ENCODE measurements around the gene U2SURP. TPM values are rescaled to one million over a fixed set of nuclear protein-coding genes. Genes with fewer than 3 reads are reported as not detected.
"Not testable (repeated sequence)": the region's sequence is repeated elsewhere in the genome, so short reads cannot be mapped to it uniquely, and the experiment has no call there.

Gene U2SURP
- total RNA-seq, 1 donor from 2014 or later, result 40.6 TPM

DNA sequence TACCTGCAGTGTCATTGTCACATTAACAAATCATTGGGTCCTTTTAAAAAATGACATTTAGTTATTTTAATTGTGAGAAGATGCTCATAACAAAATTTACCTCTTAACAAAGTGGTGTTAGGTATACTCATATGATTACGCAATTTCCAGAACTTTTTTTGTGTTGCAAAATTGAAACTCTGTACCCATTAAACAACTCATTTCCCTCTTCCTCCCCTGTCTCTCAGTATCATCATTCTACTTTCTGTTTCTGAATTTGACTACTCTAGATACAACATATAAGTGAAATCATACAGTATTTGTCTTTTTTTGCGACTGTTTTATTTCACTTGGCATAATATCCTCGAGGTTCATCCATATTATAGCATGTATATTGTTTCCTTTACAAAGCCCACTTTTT is 59.5 kb downstream of the U2SURP start:
- intact Hi-C loops (cut with DNase I), result no loop called here
- no peak for DNase-seq (ENCODE audit: low spot score)

DNA sequence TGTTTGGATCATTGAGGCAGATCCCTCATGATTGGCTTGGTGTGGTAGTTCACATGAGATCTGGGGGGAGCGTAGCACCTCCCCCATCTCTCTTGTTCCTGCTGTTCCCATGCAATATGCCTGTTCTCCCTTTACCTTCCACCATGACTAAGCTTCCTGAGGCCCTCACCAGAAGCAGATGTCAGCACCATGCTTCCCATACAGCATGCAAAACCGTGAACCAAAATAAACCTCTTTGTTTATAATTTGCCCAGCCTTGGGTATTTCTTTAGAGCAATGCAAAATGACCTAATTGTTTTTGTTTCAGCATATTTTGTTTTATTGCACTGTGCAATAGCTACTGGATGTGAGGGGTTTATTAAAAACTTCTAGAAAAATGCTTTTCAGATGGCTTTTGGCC is 61.6 kb downstream of the U2SURP start:
- no peak for DNase-seq (ENCODE audit: low spot score)
- intact Hi-C loops (cut with DNase I), result no loop called here

DNA sequence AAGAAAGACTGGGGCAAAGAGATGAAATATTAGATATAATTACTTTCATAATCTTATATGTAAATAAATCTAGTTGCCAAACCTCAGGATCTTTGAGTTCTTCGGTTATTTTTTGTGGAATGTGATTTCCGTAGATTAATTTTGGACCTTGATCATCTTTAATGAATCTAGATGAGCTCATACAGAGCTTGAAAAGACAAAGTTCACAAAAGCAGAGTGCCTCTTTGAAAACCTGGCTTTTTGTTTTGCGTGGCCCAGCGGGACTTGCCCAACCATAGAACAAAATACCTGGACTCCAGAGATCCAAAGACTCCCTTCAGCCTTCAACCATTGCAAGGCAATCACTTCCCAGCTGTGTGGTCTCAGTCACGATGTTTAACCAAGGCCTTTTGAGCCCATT is 63.4 kb downstream of the U2SURP start:
- DNase-seq (ENCODE audit: low spot score), result no peak
- intact Hi-C loops (cut with DNase I), result no loop called here

DNA sequence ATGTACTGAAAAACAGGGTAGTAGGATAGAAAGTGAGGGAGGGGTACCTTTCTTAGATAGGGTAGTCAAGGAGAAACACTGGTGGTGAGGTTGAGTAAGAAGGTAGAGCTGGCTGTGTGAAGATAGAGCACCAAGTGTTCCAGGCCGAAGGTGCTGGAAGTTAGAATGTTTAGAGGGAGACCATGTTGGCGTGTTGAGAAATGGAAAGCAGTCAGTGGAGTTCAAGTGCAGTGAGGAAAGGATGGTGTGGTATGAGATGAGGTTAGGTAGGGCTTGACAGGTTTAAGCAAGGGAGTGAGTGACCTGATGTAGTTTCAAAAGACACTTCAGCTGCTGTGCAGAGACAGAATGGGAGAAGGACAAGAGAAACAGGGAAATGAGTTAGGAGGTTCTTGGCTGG is 64.0 kb downstream of the U2SURP start:
- DNase-seq (ENCODE audit: low spot score), result no peak
- intact Hi-C loops (cut with DNase I), result no loop called here

DNA sequence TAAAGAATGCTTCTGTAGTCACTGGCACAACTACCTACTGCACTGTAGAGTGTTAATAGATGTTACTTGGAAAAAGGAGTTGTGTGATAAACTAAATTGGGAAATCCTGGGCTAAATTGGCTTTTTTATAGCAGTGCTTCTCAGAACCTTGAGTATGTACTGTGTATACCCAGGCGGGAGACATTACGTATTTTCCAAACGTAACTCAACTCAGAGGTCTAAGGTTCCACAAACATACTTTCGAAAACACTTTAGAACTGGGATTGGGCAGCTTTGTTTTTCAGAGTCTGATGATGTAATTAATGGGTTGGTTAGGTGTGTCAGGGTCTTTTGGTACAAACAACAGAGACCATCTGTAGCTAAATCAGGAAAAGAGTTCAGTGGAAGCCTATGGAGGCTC is 64.7 kb downstream of the U2SURP start:
- intact Hi-C loops (cut with DNase I), result no loop called here
- no peak for DNase-seq (ENCODE audit: low spot score)

DNA sequence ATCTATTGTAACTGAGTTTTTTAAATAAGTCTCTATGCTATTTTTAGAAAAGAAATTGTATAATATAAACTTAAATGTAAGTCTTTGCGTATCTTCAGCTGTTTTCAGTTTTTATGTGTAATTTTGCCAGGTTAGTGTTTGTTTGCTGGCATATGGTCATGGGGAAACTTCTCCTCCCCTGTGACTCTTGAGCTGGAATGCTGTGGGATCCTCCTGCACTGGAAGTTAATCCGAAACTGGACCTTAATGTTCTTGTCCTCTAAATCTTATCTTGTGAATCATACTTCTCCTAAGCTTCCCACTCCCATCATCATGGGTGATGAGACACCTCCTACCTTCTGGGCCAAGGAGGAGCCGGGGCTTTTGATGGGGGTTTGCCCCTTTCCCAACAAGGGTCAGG is 65.8 kb downstream of the U2SURP start:
- intact Hi-C loops (cut with DNase I), result no loop called here

DNA sequence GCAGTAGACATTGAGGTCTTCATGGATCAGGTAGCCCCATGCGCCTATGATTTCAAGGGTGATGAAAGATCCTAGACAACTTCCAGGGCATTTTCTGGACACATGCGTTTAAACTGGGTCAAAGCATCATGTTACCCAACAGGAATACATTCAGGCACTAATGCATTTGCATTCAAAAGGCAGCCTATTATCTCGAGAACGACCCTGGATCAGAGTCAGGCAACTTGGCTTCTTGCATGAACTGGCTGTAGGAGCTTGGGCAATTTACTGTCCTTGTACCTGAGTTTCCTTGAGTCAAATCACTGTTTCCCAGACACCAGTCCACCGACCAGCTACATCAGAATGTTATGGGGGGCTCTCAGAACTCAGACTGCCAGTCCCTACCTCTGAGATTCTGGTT is 66.7 kb downstream of the U2SURP start:
- intact Hi-C loops (cut with DNase I), result no loop called here
- no peak for DNase-seq (ENCODE audit: low spot score)

More for the DNA sequence above, 65.8 kb downstream of the U2SURP start:
- DNase-seq (ENCODE audit: low spot score), result no peak

DNA sequence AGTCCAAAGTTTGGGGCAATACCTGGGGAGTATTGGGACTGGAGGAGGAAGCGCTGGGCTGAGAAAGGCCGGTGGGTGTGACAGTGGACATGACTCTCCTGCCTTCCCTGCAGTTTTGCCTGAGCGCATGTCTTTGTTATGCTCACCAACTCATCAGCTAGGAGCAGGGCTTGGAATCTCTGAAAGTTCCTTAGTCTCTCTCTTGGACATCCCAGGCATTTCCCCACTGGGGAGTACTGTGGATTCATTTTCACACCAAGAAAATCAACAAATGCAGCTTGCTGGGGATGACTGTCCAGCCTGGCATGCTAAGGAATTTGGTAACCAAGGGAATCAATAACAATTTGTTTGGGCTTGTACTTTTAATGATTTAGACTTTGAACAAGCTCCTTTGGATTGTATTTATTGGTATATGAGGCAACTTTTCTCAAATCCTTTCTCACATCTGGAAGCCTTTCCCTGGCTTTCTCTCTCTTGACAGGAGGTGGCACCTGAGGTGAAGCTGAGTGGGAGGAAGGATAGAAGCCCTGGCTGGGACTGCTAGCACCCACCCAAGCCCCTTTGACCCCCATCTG is 69.7 kb downstream of the U2SURP start:
- intact Hi-C loops (cut with DNase I), result no loop called here
- no peak for DNase-seq (ENCODE audit: low spot score)

DNA sequence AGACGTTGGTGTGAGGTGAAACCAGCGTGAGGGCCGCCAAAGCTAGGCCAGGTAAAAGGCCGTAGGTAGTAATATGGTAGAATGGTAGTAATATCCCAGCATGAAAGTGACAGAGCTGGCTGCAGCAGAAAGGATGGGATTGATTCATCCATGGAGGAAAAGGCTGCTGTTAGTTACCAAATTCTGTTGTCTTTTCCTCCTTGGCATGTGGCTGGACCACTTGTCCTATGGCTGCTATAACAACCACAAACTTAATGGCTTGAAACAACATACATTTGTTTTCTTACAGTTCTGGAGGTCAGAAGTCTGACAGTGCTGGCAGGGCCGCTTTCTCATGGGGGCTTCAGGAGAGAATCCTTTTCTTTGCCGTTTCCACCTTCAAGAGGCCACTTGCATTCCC is 70.4 kb downstream of the U2SURP start:
- intact Hi-C loops (cut with DNase I), result no loop called here
- DNase-seq (ENCODE audit: low spot score), result no peak

DNA sequence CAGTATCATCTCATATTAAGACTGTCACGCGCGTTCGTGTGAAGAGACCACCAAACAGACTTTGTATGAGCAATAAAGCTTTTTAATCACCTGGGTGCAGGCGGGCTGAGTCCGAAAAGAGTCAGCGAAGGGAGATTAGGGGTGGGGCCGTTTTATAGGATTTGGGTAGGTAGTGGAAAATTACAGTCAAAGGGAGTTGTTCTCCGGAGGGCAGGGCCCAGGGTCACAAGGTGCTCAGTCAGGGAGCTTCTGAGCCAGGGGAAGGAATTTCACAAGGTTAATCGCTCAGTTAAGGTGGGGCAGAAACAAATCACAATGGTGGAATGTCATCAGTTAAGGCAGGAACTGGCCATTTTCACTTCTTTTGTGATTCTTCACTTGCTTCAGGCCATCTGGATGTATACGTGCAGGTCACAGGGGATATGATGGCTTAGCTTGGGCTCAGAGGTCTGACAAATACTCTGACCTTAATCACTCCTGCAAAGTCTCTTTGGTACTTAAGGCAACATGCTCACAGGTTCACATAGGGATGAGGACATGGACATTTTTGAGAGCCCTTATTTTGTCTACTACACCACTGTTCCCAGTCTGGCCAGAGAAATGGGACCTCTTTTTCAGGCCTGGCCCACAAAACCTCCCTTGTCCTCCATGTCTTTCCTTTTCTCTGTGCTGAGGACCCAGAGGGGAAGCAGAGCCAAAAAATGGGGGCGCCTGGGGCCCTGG is 71.1 kb downstream of the U2SURP start:
- DNase-seq (ENCODE audit: low spot score); intact Hi-C loops (cut with DNase I): not testable (repeated sequence)

DNA sequence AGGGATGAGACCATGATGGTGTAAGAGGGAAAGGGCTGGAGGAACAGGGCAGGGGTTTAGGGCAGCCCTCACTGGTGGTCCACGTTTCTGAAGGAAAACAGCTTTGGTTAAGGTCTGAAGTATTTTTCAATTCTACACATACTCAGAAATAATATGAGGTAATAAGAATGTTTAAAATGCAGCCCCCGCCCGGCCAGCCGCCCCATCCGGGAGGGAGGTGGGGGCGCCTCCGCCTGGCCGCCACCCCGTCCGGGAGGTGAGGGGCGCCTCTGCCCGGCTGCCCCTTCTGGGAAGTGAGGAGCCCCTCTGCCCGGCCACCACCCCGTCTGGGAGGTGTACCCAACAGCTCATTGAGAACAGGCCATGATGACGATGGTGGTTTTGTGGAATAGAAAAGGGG is 72.2 kb downstream of the U2SURP start:
- DNase-seq (ENCODE audit: low spot score); intact Hi-C loops (cut with DNase I): not testable (repeated sequence)

DNA sequence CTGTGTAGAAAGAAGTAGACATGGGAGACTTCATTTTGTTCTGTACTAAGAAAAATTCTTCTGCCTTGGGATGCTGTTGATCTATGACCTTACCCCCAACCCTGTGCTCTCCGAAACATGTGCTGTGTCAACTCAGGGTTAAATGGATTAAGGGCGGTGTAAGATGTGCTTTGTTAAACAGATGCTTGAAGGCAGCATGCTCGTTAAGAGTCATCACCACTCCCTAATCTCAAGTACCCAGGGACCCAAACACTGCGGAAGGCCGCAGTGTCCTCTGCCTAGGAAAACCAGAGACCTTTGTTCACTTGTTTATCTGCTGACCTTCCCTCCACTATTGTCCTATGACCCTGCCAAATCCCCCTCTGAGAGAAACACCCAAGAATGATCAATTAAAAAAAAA is 72.6 kb downstream of the U2SURP start:
- DNase-seq (ENCODE audit: low spot score); intact Hi-C loops (cut with DNase I): not testable (repeated sequence)

DNA sequence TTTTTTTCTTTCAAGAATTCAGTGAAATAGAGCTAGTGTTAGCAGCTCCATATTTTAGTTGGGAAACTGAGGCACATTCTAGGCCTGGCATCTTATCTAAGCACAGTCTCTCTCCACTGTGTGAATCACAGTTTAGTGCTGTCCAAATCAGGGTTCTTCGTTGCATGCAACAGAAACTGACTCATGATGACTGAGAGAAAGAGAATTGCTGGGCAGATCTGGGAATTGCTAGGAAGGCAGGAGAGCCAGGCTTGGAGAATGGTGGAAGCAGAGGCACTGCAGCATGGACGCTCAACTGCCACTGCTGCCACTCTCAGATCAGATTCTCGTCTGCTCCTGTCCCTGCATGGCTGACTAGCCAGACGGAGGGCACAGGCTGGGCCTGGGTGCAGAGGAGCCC is 77.5 kb downstream of the U2SURP start:
- intact Hi-C loops (cut with DNase I), result no loop called here

DNA sequence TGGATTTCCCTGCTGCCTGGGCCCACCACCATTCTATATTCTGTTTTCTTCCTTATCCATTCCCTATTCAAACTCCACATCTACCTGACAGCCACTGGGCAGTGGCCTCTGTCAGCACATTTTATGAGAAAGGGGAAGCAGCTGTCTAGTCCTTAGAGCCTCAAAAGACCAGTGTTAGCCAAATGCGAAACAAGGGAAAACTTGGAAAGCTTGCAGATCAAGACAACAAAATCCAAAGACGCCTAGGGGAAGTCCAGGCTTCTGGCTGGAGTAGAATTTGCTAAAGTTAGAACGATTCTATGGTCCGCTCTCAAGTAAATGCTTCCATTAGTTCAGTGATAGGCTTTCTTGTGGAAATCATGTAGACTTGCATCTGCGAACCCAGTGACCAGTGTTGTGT is 78.8 kb downstream of the U2SURP start:
- intact Hi-C loops (cut with DNase I), result no loop called here
- DNase-seq (ENCODE audit: low spot score), result no peak

More for the DNA sequence above, 77.5 kb downstream of the U2SURP start:
- DNase-seq (ENCODE audit: low spot score), result no peak

DNA sequence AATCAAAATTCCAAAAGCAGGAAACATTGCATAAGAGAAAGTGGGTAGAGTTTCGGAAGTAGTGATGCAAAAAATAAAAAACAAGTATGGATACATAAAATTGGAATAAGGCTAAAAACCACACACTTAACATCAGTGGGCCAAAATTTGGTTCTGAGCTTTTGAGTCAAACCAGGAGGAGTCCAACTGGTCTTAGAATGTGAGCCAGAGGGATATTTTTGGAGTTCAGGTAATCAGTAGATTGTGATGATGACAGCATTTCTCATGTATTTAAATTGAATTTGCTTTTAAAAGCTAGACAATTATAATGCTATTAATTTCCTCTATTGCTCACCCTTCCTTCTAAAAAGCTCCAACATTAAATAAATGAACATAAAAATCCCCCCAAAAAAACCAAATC is 80.0 kb downstream of the U2SURP start:
- intact Hi-C loops (cut with DNase I), result no loop called here
- no peak for DNase-seq (ENCODE audit: low spot score)

DNA sequence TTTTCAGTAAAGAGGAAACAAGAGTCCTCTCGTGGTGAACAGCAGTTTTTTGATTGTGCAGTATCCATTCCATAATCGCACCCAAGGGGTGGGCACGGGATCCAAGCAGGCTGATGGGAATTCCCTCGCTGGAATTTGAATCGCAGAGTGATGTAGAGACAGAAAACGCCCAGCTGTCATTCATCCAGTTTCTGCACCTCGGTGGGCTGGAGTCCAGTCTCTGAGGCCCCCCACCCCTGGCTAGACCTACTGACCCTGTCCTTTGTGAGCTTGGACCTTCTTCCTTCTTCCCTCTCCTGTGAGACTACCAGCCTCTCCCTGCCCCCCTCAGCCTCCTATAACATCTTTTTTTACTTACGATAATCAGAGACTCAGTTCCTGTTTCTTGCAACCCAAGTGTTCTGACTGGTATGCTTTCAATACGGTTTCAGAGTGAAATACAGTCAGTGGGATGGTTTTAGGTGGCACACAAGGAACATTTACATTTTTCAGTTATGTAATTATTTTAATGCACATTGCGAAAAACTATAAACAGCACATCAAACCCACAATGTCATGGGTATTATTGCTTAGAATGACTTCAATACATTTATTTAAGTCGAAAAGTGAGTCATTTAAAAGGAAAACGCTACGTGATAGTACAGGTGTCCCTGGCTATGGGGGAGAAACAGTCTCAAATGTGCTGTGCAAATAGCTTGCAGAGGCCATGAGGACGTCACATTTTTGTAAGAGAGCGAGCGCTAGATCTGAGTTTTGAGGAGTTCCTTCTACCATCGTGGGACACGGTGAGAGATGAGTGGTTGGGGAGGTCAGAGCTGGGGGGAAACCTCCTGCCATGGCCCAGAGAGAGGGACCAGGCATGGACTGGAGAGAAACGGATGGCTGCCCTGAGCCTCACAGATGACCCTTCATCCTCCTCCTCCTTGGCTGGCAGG is 80.7 kb downstream of the U2SURP start:
- intact Hi-C loops (cut with DNase I), result no loop called here

DNA sequence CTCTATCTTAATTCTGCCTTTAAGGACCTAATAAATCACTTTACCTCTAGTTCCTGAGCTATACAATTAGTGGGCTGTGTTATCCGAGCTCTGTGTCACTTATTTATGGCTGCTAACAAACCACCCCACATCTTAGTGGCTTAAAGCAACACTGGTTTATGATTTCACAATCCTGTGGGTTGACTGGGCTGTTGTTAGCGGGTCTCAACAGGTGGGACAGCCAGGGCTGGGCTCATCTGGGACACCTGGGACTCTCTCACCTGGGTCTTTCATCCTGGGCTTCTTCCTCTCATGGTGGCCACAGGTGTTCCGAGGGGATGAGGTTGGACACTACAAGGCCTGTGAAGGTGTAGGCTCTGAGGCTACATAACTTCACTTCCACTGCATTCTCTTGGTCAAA is 82.4 kb downstream of the U2SURP start:
- intact Hi-C loops (cut with DNase I), result no loop called here
- no peak for DNase-seq (ENCODE audit: low spot score)

More for the DNA sequence above, 80.7 kb downstream of the U2SURP start:
- no peak for DNase-seq (ENCODE audit: low spot score)

DNA sequence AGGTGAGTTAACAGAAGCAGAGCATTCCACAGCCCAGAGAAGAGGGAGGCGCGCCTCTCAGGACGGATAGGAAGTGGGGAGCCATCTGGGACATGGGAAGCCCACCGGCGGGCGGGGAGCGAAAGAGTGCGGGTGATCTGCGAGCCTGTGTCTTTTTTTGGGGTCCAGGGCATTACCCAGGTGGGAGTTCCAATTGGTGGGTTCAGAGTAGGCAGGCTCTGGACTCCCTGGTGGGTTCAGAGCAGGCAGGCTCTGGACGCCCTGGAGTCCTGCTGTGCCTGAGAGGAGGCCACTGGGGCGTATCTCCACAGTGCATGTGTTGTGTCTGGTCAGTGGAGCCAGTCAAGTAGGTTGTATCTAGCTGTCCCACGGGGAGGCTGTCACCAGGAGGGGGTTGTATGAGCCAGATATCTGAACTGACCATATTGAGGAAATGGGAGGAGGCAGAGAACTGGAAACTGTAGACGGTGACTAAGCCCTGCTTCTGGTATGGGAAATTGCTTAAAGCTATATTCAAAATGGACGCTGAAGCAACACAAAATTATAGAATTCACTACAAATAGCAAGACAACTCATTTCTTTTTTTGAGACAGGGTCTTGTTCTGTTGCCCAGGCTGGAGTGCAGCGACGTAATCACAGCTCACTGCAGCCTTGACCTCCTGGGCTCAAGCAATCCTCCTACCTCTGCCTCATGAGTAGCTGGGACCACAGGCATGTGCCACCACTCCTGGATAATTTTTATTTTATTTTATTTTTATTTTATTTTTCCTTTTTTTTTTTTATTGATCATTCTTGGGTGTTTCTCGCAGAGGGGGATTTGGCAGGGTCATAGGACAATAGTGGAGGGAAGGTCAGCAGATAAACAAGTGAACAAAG is 83.7 kb downstream of the U2SURP start:
- DNase-seq (ENCODE audit: low spot score), result no peak
- intact Hi-C loops (cut with DNase I), result no loop called here

DNA sequence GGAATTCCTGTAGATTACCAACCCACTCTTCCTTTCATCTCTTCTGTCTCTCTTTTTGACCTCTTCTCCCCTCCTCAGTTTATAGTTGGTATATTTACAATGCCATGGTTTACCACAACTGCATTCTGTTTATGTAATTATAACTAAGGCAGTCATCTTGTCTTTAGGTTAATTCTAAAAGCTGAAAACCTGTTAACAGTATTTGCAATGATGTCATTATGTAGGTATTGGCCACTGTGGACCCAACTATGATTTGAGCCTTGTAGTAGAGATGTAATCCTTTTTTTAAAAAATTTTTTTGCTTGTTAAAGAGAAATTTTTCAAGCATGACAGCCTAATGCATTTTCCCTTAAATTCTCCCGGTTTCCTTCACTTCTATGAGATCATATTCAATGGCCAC is 87.5 kb downstream of the U2SURP start:
- intact Hi-C loops (cut with DNase I), result no loop called here
- no peak for DNase-seq (ENCODE audit: low spot score)

DNA sequence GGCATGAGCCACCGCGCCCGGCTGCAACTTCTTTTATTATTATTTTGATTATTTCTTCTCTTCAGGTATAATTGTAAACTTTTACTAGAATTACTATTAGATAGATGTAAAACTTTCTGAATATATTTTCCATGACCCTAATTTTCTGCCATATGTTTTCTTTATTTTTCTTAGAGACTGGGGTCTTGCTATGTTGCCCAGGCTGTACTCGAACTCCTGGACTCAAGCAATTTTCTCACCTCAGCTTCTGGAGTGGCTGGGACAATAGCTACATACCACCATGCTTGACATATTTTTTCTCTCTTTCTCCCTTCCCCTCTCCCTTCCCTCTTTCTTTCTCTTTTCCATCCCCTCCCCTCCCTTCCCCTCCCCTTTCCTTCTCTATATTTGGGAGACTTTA is 88.6 kb downstream of the U2SURP start:
- intact Hi-C loops (cut with DNase I), result no loop called here
- no peak for DNase-seq (ENCODE audit: low spot score)

Measured in cardiac septum (tissue), 1 donor.